ENCODE measurements around the gene TCN2.

DNA sequence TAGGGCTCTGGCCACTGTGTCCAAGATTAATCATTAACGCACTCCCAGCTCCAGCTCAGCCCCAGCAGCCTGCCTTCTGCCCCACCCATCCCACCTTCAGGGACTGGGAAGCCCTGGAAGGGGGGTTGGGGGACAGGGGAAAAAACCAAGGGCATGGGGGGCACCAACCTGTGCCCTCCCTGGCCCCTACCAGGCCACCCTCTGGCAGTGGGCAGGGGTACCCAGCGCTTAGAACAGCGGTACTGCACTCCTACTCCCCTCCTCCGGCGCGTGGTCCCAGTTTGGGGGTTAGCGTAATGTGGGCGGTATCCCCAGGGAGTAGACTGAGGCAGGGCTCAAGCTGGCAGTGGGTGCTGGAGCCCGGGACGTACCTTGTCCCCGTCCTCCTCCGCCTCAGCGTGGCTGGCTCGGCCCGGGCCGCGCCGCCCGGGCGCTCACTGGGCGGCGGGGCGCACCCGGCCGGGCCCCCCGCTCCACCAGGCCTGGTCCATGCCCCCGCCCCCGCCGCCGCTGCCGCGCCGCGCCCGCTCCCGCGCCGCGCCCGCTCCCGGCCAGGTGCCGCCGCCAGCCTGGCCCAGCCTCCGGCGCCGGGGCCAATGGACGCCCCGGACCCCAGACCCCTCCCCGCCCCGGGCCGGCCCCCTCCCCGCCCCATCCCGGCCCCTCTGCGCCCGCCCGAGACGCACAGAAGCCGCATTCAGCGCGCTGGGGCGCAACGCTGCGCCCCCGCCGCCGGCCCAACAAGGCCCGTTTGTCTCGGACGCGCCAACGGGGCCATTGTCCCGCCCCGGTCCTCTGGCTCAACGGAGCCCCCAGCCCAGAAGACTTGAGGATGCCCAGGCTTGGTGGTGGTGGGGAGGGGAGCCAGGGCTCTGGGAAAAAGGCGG, 32.6 kb upstream of the TCN2 start, which contains the start of gene GAL3ST1:
- TF ChIP-seq POLR2A (IDR thresholded peaks at IDR 0.05) (no peak), POLR2AphosphoS5 (IDR thresholded peaks at IDR 0.05) (no peak)
- TF ChIP-seq, protein P1, sequence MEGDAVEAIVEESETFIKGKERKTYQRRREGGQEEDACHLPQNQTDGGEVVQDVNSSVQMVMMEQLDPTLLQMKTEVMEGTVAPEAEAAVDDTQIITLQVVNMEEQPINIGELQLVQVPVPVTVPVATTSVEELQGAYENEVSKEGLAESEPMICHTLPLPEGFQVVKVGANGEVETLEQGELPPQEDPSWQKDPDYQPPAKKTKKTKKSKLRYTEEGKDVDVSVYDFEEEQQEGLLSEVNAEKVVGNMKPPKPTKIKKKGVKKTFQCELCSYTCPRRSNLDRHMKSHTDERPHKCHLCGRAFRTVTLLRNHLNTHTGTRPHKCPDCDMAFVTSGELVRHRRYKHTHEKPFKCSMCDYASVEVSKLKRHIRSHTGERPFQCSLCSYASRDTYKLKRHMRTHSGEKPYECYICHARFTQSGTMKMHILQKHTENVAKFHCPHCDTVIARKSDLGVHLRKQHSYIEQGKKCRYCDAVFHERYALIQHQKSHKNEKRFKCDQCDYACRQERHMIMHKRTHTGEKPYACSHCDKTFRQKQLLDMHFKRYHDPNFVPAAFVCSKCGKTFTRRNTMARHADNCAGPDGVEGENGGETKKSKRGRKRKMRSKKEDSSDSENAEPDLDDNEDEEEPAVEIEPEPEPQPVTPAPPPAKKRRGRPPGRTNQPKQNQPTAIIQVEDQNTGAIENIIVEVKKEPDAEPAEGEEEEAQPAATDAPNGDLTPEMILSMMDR (IDR thresholded peaks at IDR 0.05): no peak
